ENCODE results near the gene JUN.

The JUN gene

DNA sequence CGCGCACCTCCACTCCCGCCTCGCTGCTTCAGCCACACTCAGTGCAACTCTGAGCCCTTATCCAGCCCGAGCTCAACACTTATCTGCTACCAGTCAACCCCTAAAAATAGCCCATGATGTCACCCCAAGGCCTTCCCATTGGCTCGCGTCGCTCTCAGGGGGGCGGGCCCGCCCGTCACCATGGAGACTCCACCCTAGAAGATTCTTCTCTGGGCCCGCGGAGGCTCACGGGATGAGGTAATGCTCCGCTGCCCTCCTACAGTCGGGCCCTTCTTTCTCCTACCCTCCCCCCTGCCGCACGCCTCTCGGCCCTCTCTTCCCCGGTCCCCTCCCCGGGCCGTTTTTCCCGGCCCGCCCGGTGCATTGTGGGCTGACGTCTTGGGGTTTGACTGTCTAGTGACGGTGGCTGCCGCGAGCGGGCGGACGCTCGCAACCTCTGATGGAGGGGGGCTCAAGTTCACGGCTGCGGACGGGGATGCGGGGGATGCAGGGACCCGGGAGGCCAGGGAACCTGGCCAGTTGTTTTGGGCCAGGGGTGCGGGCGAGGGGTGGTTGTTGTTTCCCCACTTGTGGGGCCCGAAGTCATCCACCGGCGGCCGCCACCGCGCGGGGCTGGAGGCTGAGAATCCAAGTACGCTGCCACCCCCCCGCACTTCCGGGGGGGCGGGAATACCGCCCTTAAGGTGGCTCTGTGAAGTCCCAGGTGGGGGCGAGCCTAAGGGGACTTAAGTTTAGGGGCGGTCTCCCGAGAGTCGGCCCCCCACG, at the start of gene JUN:
Gene JUN (minus strand): TSS at position 55 of the 765 bp plus-strand sequence. CDS start 977 bp downstream, outside the sequence.
- in situ Hi-C loops (cut with HindIII; ENCODE audit: low sequenced_read_pairs): no loop called here

DNA sequence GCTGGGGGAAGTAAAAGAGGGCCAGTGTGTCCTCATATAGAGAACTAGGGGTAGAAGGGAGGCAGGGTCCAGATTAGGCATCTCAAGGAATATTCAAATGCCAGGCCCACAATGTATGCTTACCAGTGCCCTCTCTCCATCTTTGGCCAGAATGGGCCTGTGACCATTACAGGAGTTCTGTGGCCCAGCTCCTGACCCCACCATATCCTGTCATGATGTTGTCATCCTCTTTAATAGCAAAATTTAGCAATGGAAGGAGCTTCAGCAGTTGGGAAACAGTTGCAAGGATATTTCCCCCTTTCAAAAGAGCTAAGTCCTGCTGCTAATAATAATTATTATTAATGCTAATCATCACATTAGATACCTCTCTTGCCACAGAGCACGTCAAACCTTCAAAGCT, 49.3 kb upstream of the JUN start:
- in situ Hi-C loops (cut with HindIII; ENCODE audit: low sequenced_read_pairs): no loop called here

DNA sequence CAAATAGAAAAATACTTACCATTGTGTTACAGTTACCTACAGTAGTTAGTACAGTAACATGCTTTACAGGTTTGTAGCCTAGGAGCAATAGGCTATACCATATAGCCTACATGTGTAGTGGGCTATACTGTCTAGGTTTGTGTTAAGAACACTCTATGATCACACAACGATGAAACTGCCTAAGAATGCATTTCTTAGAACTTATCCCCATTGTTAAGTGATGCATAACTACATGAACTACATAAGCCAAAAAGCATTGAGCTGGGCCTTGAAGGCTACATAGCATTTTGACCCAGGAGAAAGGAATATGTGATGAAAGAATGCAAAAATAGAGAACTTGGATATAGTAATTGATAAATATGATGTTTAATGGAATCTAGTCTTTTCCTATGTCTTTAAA, 46.4 kb upstream of the JUN start:
- in situ Hi-C loops (cut with HindIII; ENCODE audit: low sequenced_read_pairs): no loop called here

DNA sequence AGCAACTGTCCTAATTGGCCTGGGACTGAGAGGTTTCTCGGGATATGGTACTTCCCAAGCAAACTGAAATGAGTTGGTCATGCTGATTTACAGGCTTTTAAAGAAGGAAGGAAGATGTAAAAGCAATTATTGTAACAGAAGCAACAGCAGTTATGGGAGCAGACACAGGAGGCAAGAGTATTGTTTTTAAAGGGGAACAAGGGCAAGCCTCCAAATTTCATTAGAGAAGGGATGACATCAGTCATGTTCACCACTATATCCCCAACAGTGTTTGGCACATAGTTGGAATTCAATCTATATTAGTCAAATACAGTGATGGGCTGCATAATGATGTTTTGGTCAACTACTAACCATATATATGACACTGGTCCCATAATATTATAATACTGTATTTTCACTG, 46.0 kb upstream of the JUN start:
- in situ Hi-C loops (cut with HindIII; ENCODE audit: low sequenced_read_pairs): no loop called here

DNA sequence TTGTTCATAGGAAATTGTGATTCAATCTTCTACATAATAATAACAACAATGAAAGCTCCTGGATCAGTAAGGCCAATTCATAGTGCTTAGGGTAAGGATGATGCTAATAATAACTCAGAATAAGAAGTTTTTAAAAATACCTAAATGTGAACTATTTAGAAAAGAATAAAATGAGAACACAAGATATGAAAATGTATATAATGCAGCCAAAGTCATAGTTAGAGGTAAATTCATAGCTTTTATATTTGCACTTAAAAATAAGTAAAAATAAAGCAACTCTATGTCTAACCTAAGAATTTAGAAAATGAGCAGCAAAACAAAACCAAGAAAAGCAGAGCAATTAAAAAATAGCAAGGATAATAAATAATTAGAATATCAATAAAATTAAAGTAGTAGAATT, 43.5 kb upstream of the JUN start:
- in situ Hi-C loops (cut with HindIII; ENCODE audit: low sequenced_read_pairs): no loop called here

DNA sequence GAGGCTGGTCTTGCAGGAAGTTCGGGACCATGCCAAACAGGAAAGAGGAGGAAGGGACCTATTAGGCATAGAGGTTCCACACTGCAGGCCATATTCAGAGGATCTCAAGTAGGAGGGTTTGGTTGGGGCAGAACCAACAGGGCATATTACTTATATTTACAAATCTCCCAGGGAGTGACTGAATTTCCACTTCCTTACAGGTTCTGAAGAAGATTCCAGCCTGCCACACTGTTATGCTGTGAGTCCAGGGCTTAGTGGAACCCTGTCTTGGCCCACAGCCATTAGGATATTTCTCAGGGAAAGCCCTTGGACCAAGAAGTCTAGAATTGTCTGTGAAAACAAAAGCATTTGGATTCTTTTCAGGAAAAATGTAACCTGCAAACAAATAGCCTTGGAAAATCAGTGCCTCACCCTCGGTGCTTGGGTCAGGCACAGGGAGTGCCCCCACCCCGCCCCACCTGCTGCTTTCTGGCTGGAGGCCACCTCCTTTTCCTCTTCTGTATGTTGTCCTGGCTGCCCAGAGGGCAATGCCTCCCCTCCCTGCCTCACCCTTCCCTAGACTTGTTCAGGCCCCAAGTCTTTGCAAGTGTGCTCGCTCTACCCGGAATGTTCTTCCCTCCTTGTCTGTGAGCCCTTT, 41.0 kb upstream of the JUN start:
- in situ Hi-C loops (cut with HindIII; ENCODE audit: low sequenced_read_pairs): no loop called here

DNA sequence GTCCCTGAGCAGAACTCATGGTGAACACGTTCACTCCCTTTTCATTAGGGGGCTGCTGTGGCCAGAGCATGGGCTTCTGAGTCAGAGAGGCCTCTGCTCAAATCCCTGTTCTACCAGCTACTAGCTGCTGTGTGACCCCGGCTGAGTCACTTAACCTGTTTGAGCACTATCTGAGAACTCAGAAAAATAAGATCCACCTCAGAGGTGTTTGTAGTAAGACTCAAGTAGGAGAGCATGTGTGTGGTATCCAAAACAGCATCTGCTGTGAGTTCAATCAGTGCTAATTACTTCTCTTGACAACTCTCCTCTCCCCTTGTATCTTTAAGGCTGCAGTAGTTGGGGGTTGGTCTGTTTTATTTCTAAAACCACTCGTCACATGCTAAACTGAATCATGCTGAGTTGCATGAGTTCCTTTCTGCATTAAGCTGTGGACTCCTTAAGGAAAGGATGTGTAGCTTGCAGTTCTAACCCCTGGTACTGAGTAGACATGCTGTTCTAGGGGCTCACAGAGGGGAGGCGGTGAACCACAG, 39.7 kb upstream of the JUN start:
- in situ Hi-C loops (cut with HindIII; ENCODE audit: low sequenced_read_pairs): no loop called here

DNA sequence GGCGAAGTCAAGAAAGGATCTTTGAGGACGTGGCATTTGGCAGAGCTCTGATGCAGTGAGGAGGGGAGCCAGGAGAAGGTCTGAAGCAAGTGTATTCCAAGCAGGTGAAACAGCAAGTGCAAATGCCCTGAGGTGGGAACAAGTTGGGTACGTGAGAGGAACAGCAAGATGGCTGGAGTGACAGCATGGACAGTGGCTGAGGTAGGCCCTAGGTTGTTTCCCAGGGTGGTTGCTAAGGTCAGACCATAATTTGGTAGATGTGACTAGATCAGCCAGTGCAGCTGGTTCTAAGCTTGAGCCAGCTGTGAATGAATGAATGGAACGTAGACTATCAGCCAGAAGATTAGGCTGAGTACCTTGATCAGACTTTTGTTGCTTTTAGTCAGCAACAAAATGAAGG, 37.5 kb upstream of the JUN start:
- in situ Hi-C loops (cut with HindIII; ENCODE audit: low sequenced_read_pairs): no loop called here

DNA sequence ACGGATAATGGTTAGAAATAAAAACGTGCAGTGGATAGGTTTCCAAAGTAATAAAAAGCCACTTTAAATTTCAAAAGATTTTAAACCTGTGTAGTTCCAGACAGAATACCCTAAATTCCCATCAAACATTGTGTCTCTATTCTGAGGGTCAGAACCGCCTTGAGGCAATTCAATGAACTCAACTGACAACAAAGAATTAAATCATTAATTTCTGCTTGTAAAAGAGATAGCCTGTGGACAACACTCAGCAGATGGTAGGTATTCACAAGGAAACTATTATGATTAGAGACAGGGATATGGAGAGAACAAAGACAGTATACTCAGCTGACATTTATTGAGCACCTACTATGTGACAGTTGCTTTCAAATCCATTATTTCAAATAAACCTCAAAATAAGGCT, 35.1 kb upstream of the JUN start:
- in situ Hi-C loops (cut with HindIII; ENCODE audit: low sequenced_read_pairs): no loop called here

DNA sequence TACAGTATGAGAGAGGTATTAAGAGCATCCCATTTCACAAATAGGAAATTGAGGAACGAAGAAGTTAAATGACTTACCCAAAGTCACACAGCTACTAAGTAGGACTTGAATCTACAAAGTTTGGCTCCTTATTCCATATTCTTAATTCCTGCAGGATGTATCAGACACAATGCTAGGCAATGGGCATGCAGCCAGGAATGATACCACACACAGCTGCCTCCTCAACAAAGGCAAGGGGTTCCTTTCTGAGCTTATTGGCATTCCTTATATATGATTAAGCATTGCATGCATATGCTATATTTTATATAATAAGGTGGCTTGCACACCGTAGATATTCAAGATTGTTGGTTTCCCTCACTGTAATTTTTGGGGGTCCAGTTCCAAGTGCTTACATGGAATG, 34.2 kb upstream of the JUN start:
- in situ Hi-C loops (cut with HindIII; ENCODE audit: low sequenced_read_pairs): no loop called here

DNA sequence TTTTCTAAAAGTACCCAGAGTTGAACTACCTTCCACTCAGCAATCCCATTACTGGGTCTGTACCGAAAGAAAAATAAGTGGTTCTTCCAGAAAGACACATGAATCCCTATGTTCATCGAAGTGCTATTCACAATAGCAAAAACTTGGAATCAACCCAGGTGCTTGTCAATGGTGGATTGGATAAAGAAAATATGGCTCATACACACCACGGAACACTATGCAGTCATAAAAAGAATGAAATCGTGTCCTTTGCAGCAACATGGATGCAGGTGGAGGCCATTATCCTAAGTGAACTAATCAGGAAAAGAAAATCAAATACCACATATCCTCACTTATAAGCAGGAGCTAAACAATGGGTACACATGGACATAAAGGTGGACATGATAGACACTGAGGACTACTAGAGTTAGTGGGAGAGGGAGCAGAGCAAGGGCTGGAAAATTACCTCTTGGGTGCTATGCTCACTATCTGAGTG, 32.9 kb upstream of the JUN start:
- in situ Hi-C loops (cut with HindIII; ENCODE audit: low sequenced_read_pairs): no loop called here

DNA sequence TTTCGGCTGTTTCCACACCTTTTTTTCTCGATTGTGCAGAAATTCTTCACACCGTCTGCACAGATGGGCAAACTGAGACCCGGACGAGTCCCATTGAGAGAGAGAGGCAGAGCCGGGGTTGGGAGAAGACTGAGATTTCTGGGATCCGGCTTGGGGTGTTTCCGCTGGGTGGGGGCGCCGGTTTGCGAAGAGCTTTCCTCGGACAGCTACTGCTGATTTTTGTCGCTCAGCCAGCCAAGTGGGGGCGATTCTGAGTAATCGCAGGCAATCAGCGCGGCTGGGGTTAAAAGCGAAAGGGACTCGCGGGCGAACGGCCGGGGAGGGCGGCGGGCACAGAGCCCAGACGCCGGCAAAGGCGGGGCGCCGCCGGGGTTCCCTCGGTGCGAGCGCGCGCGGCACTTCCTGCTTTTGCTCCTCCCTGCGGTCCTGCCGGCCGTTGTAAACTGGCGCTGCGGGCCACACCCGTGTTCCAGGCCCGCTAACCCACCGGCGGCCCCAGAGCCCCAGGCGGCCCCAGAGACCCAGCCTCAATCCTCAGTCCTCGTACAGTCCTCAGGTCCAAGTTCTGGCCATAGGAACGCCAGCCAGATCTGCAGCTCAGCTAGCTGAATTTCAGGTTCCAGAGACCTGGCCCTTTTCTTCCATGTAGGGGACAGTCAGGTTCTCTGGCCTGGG, 32.4 kb upstream of the JUN start:
- in situ Hi-C loops (cut with HindIII; ENCODE audit: low sequenced_read_pairs): no loop called here

DNA sequence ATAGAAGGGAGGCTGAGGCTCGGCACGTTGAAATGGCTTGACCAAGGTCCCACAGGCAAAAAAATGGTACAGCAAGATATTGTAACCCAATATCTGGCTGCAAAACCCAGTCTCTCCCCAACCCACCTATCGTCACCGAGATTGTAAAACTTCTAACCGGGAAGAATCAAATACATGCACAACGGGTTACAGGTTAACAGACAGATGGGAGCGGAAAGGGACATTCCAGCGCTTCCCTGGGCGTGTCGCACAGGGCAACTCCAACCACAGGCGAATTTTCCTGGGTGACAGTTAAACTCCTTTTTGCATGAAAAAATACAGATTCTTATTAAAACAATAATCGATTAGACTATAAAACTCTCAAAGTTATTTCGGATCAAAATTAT, 31.8 kb upstream of the JUN start:
- in situ Hi-C loops (cut with HindIII; ENCODE audit: low sequenced_read_pairs): no loop called here

DNA sequence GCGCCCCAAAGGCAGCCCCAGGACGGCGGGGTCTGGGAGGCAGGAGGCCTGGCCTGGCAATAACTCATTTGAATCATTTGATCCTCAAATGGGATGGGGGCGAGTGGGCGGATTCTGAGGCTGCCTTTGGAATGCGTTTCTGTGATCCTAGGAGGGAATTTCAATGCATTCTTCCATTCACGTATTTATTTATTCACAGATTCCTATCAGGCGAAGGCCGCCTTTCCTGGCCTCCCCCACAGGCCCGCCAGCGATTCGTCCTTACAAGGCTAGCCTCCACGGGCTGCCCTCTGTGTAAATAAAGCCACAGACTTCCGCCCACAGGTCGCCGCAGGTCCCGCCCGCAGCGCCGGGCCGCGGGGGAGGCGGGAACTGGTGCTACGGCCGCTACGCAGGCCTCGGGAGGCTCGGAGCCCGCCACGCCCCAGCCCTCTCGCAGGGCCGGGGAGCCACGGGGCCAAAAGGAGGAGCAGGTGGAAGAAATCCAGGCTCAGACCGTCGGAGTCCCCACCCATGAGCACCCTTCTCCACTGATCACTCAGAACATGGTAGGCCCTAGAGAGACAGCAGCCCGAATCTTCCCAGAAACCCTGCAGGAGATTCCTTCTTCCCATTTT, 31.3 kb upstream of the JUN start:
- in situ Hi-C loops (cut with HindIII; ENCODE audit: low sequenced_read_pairs): no loop called here

DNA sequence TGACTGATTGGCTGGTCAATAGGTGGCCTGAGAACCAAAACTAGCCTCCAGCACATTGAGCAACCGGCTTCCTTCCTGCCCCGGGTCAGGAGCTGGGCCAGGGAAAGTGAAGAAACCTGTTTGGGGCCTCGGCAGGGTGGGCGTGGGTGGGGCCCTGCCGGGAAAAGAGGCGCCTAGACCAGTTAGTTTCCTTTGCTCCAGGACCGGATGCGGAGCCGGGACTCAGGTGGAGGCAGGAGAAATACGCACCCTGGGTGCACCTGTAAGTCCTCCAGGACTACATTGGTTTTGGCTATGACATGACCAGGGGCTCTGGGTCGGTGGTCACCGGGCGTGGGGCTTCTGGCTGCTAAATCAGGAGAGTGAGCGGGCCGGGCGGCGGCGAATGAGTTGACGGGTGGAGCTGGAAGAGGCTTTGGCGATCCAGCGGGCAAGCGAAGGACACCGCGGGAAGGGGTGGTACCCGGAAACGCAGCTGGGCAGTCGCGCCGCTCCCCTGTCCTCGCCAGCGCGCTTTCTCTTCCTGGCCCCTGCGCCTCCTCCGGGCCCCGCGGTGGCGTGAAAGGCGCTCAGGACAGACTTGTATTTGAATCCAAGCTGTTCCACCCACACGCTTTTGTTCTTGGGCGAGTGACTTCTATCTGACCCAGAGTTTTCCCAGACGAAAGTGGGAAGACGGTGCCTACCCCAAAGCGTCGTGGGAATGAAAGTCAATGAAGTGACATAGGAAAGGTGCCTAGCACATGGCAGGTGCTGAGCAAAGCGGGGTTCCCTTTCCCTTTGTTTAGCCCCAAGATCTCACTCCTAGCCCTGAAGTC, 30.6 kb upstream of the JUN start:
- in situ Hi-C loops (cut with HindIII; ENCODE audit: low sequenced_read_pairs): no loop called here

DNA sequence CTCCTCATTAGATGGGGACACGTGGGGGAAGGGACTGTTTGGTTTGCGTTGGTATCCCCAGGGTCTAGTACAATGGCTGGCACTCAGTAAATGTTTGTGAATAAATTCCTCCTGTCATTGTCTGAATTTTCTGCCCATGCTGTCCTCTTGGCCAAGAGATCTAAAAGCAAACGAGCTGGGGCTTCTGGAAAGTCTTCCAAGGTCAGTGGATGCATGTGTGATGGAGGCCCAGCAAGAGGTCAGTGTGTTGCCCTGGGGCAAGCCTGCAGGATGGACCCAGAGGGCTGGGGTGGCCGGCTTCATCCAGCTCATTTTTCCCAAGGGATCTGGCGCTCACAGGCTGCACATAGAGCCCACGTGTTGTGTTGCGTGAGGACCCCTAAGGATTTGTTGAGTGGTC, 30.0 kb upstream of the JUN start:
- in situ Hi-C loops (cut with HindIII; ENCODE audit: low sequenced_read_pairs): no loop called here

DNA sequence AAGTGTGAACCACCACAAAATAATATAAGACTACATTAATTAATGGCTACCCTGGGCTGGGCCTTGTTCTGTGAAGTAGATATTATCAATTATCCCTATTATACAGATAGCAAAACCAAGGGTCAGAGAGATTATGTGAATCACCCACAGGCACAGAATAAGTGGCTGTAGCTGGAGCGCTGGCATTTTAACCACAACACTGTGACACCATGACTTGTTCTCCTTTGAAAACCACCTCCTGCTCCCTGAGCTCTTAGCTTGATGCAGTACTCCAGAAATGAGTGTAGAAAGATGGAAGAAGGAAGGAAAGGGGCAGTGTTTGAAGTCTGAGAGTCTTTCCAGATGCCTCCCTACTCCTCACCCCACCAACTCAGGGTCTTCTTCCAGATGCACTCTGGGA, 29.5 kb upstream of the JUN start:
- in situ Hi-C loops (cut with HindIII; ENCODE audit: low sequenced_read_pairs): no loop called here

DNA sequence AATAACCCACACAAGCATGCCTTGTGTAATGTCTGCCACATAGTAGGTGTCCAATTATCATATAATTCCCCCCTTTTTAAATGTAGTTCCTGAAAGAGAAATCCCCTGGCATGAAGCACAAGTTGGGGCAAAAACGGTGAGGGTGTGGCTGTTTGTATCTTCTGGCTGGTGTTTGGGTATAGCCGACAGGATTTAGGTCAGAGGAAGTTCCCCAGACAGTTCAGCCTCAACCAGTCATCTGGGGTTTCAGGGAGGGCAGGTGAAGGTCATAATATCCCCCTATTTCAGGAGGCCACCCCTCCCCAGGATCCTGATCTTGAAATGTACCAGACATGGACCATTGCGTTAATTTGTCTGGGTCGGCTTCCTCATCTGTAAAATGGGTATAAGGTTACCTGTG, 29.1 kb upstream of the JUN start:
- in situ Hi-C loops (cut with HindIII; ENCODE audit: low sequenced_read_pairs): no loop called here

DNA sequence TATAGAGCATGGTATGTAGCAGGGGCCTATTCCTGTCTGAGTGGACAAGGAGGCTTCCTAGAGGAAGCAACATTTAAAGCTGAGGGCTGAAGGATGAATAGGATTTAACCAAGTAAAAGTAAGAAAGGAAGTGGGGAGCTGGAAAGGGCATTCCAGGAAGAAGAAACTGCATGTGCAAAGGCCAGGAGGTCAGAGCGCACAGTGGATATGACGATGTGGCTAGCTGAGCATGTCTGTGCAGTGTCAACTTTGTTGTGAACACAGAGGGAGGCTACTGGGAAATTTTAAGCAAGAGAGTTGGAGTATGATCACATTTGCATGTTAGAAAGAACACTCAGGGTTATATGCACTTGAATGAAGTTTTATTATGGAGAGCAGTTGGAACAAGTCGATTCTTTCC, 28.6 kb upstream of the JUN start:
- in situ Hi-C loops (cut with HindIII; ENCODE audit: low sequenced_read_pairs): no loop called here

DNA sequence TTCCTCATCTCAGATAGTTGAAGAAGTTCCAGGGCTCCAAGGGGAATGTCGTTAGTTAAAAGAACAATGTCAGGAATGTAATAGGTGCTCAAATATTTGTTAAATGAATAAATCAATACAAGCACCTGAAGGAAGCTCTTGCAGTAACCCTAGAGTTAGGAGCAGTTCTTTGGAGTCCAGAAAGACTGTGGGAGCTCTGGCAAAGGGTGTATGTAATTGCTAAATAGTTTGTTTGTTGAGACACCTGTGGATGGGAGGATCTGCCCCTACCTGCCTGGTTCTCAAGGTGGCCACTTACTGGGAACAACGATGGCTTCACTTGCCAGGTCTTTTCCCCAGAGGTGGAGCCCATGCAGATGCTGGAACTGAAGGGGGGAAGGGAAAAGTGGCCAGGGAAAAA, 27.5 kb upstream of the JUN start:
- in situ Hi-C loops (cut with HindIII; ENCODE audit: low sequenced_read_pairs): no loop called here

Data from DLD1 (cell line).